HG03108 (cell line): Measurements from ENCODE around the gene TBC1D30.
"Not testable (repeated sequence)": the region's sequence is repeated elsewhere in the genome, so short reads cannot be mapped to it uniquely, and the experiment has no call there.

Experiments used
- ATAC-seq: cut with Tn5 transposase; IDR thresholded peaks from one replicate; pipeline ENCODE4 v1.9.1; 2021; ENCODE audit warnings: moderate library complexity; ENCODE audit not compliant: unreplicated experiment

The TBC1D30 gene

GRCh38 chr12:64802180-64802775 lies 22.2 kb upstream of the TBC1D30 start:
- not testable (repeated sequence) for ATAC-seq

- no peak for ATAC-seq
Observed at GRCh38 chr12:64806173-64806572, 18.3 kb upstream of the TBC1D30 start.

GRCh38 chr12:64806593-64807460 lies 17.6 kb upstream of the TBC1D30 start:
- no peak for ATAC-seq

GRCh38 chr12:64808110-64808509 lies 16.3 kb upstream of the TBC1D30 start:
- ATAC-seq, result no peak

- ATAC-seq, result no peak
Observed at GRCh38 chr12:64810831-64811230, 13.6 kb upstream of the TBC1D30 start.

- no peak for ATAC-seq
Observed at GRCh38 chr12:64813723-64814122, 10.7 kb upstream of the TBC1D30 start.

- ATAC-seq, result no peak
Observed at GRCh38 chr12:64814432-64814831, 10.0 kb upstream of the TBC1D30 start.

GRCh38 chr12:64819816-64820402 lies 4.5 kb upstream of the TBC1D30 start:
- ATAC-seq, result no peak

GRCh38 chr12:64820593-64820992 lies 3.9 kb upstream of the TBC1D30 start:
- ATAC-seq, result no peak

GRCh38 chr12:64821116-64821630 lies 3.3 kb upstream of the TBC1D30 start:
- ATAC-seq, result no peak

GRCh38 chr12:64824130-64824499 lies 332 bp upstream of the TBC1D30 start:
- no peak for ATAC-seq

GRCh38 chr12:64825143-64826021 lies 935 bp downstream of the TBC1D30 start:
- ATAC-seq, result no peak

- ATAC-seq, result peak; percentile 53
Observed at GRCh38 chr12:64826234-64826633, 1.8 kb downstream of the TBC1D30 start.

GRCh38 chr12:64828713-64829112 lies 4.3 kb downstream of the TBC1D30 start:
- ATAC-seq, result no peak

- ATAC-seq, result no peak
Observed at GRCh38 chr12:64833928-64834327, 9.5 kb downstream of the TBC1D30 start.

GRCh38 chr12:64835901-64836300 lies 11.5 kb downstream of the TBC1D30 start:
- no peak for ATAC-seq

- no peak for ATAC-seq
Observed at GRCh38 chr12:64836856-64837255, 12.4 kb downstream of the TBC1D30 start.

GRCh38 chr12:64837427-64837826 lies 13.0 kb downstream of the TBC1D30 start:
- ATAC-seq, result no peak

GRCh38 chr12:64840119-64840518 lies 15.7 kb downstream of the TBC1D30 start:
- ATAC-seq, result no peak

- no peak for ATAC-seq
Observed at GRCh38 chr12:64840949-64841717, 16.7 kb downstream of the TBC1D30 start.
